Measurements from ENCODE around the gene CHCHD6. TPM values are rescaled to one million over a fixed set of nuclear protein-coding genes. Genes with fewer than 3 reads are reported as not detected.

Gene CHCHD6
- total RNA-seq, 1 experiment from 2014 or later, result 40.9 TPM

DNA sequence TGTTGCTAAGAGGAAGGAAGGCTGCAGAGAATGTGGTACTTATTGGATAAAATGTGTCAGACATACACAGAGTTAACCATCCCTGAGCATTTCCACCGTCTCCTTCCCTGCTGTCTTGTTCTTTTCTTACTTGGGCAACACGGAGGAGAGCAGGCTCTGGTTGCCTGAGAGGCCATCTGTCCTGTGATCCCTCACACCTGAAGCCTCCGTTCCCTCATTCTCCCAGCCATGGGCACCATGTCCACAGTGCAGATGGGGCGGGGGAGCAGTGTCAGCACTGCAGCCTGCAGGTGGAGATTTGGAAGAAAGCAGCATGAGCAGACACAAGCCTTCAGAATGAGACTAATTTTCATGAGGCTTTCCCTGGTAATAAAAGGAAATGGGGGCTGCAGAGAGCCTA, 133.7 kb downstream of the CHCHD6 start (continued):
- TF ChIP-seq ARID4B (CRISPR knock-in tag; IDR thresholded peaks at IDR 0.05; ENCODE audit: borderline replicate concordance), result no peak
- TF ChIP-seq, protein P1, sequence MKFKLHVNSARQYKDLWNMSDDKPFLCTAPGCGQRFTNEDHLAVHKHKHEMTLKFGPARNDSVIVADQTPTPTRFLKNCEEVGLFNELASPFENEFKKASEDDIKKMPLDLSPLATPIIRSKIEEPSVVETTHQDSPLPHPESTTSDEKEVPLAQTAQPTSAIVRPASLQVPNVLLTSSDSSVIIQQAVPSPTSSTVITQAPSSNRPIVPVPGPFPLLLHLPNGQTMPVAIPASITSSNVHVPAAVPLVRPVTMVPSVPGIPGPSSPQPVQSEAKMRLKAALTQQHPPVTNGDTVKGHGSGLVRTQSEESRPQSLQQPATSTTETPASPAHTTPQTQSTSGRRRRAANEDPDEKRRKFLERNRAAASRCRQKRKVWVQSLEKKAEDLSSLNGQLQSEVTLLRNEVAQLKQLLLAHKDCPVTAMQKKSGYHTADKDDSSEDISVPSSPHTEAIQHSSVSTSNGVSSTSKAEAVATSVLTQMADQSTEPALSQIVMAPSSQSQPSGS (CRISPR knock-in tag; IDR thresholded peaks at IDR 0.05; ENCODE audit: borderline replicate concordance, low read depth), result no peak
- TF ChIP-seq IRF1 (CRISPR knock-in tag; IDR thresholded peaks at IDR 0.05), result no peak

DNA sequence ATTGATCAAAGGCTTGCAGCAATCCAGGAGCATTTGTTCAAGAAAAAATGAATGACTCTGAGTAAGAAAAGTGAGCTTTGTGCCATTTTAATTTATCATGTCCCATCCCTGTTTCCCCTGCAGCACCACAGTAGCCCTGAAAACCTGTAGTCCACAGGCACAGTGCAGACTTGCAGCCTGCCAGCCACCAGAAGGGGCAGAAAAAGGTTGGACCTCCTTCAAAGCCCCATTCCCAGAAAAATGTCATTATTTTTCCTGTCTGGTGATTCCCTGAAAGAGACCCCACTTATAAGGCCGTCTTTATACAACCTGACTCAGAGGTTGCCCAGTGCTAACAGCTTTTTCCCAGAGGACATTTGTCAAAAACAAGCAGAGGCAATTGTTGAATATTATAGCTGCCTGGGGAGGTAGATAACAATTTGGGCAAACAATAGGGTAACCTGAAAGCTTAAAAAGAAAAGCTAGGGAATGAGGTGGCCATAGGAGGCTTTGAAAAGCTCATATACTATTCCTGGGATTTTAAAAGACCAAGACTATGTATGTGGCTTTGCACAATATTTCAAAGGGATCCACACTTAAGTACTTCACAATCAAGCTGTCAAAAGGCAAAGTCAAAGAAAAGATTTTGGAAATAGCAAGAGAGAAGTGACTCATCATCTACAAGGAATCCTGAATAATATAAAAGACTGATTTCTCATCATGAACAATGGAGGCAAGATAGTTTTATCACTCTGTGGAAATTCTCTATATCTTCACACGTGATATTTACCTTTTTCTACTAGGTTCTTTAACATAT, 142.1 kb downstream of the CHCHD6 start:
- no peaks in the 10 kb centered on the region for H3K9me3 Mint-ChIP-seq
- H3K4me1 Mint-ChIP-seq, result peaks cover 30% of the 10 kb centered on the region
- CTCF ChIA-PET, result interaction anchor here (1.1 to 1.2 kb wide), 3 partner anchors 10 to 99 kb away, joined by 3 read pairs; no protein-coding TSS in a partner anchor

More for the DNA sequence above, 142.1 kb downstream of the CHCHD6 start:
- no peak overlapping the region for H3K27ac Mint-ChIP-seq
- H3K27me3 Mint-ChIP-seq (ENCODE audit: low read depth), result no peaks in the 10 kb centered on the region
- DNase-seq (ENCODE audit: low spot score) (no peak), ATAC-seq (peak; percentile 13; the same call in 1 of the 2 replicates)
- POLR2A ChIA-PET, result no interaction called here
- TF ChIP-seq ZBTB43 (CRISPR knock-in tag; IDR thresholded peaks at IDR 0.05), result no peak
- TF ChIP-seq ZNF121 (CRISPR knock-in tag; IDR thresholded peaks at IDR 0.05), result no peak
- TF ChIP-seq SMAD4 (CRISPR knock-in tag; IDR thresholded peaks at IDR 0.05), result no peak
- TF ChIP-seq NR2C2 (CRISPR knock-in tag; IDR thresholded peaks at IDR 0.05), result no peak
- no peak for TF ChIP-seq ZNF281 (CRISPR knock-in tag; IDR thresholded peaks at IDR 0.05)
- TF ChIP-seq IRF1 (CRISPR knock-in tag; IDR thresholded peaks at IDR 0.05), result no peak
- TF ChIP-seq TEAD1 (CRISPR knock-in tag; IDR thresholded peaks at IDR 0.05), result no peak
- TF ChIP-seq RELA (CRISPR knock-in tag; IDR thresholded peaks at IDR 0.05; ENCODE audit: borderline replicate concordance), result no peak
- no peak overlapping the region for H3K4me3 Mint-ChIP-seq
- no peaks in the 10 kb centered on the region for H3K36me3 Mint-ChIP-seq

All from WTC11 (cell line).